Chondrocyte (in vitro differentiated cells): ENCODE results near the gene GRM6. TPM values are rescaled to one million over a fixed set of nuclear protein-coding genes. Genes with fewer than 3 reads are reported as not detected.

Experiments
- DNase-seq: peaks from one replicate; pipeline ENCODE4 v3.0.0; 2021; ENCODE audit warnings: mixed read lengths, low spot score
- H3K27ac Mint-ChIP-seq: one replicate; pipeline ENCODE4 v1.8.0; 2021; ENCODE audit warnings: mild to moderate bottlenecking, moderate library complexity, mixed read lengths; ENCODE audit not compliant: unreplicated experiment
- H3K27me3 Mint-ChIP-seq: 2 replicates; pipeline ENCODE4 v1.8.0; 2021; ENCODE audit warnings: low read depth, mixed read lengths
- H3K36me3 Mint-ChIP-seq: 2 replicates; pipeline ENCODE4 v1.8.0; 2021; ENCODE audit warnings: low read depth, mixed read lengths
- H3K4me1 Mint-ChIP-seq: 2 replicates; pipeline ENCODE4 v1.8.0; 2021; ENCODE audit warnings: low read depth, mild to moderate bottlenecking, mixed read lengths
- H3K4me3 Mint-ChIP-seq: one replicate; pipeline ENCODE4 v1.8.0; 2021; ENCODE audit warnings: mild to moderate bottlenecking, moderate library complexity, mixed read lengths; ENCODE audit not compliant: unreplicated experiment
- H3K9me3 Mint-ChIP-seq: 2 replicates; pipeline ENCODE4 v1.8.0; 2021; ENCODE audit warnings: low read depth, mixed read lengths
- CTCF ChIP-seq: fragments of 200-600 bp; sonication (generic); IDR thresholded peaks from 2 replicates; pipeline ENCODE4 v1.5.0; 2021; ENCODE audit warnings: antibody characterized with exemption, mild to moderate bottlenecking, moderate library complexity
- total RNA-seq: library from RNA; stranded (reverse); gene quantifications from 3 replicates; pipeline ENCODE4 v1.2.1, GENCODE V29; 2021

Gene GRM6
- total RNA-seq, 1 donor from 2014 or later = not detected

GRCh38 chr5:178989311-178989710 lies 5.8 kb downstream of the GRM6 start:
- Mint-ChIP-seq H3K36me3 (peaks cover 2% of the 10 kb centered on the region), H3K4me3 (no peak overlapping the region), H3K27ac (no peak overlapping the region), H3K27me3 (peaks cover 10% of the 10 kb centered on the region), H3K9me3 (peaks cover 18% of the 10 kb centered on the region), H3K4me1 (no peaks in the 10 kb centered on the region)
- DNase-seq = no peak
- no peak for TF ChIP-seq CTCF

- peaks cover 21% of the 10 kb centered on the region for H3K9me3 Mint-ChIP-seq
- H3K27me3 Mint-ChIP-seq = peaks cover 9% of the 10 kb centered on the region
These were observed 6.5 kb downstream of the GRM6 start for GRCh38 chr5:178988436-178989220.

GRCh38 chr5:178986326-178986960 lies 8.7 kb downstream of the GRM6 start:
- Mint-ChIP-seq H3K27me3 (no peaks in the 10 kb centered on the region), H3K4me3 (no peak overlapping the region), H3K36me3 (peaks cover 4% of the 10 kb centered on the region), H3K4me1 (no peaks in the 10 kb centered on the region), H3K9me3 (peaks cover 37% of the 10 kb centered on the region), H3K27ac (no peak overlapping the region)
- DNase-seq = no peak
- no peak for TF ChIP-seq CTCF

More at GRCh38 chr5:178988436-178989220, 6.5 kb downstream of the GRM6 start:
- peaks cover 2% of the 10 kb centered on the region for H3K36me3 Mint-ChIP-seq
- no peaks in the 10 kb centered on the region for H3K4me1 Mint-ChIP-seq
- TF ChIP-seq CTCF = no peak
- H3K4me3 Mint-ChIP-seq = no peak overlapping the region
- no peak for DNase-seq
- no peak overlapping the region for H3K27ac Mint-ChIP-seq

GRCh38 chr5:178984145-178985072 lies 10.7 kb downstream of the GRM6 start:
- DNase-seq = no peak
- Mint-ChIP-seq H3K27ac (no peak overlapping the region), H3K36me3 (peaks cover 2% of the 10 kb centered on the region), H3K4me3 (no peak overlapping the region), H3K27me3 (no peaks in the 10 kb centered on the region), H3K4me1 (no peaks in the 10 kb centered on the region), H3K9me3 (peaks cover 49% of the 10 kb centered on the region)
- no peak for TF ChIP-seq CTCF

GRCh38 chr5:178983728-178984127 lies 11.4 kb downstream of the GRM6 start:
- Mint-ChIP-seq H3K36me3 (peaks cover 2% of the 10 kb centered on the region), H3K4me3 (no peak overlapping the region), H3K4me1 (no peaks in the 10 kb centered on the region), H3K27ac (no peak overlapping the region), H3K9me3 (peaks cover 52% of the 10 kb centered on the region), H3K27me3 (no peaks in the 10 kb centered on the region)
- TF ChIP-seq CTCF = no peak
- no peak for DNase-seq
